GM19351 (cell line): ENCODE data around the gene NCF1.
"Not testable (repeated sequence)": the region's sequence is repeated elsewhere in the genome, so short reads cannot be mapped to it uniquely, and the experiment has no call there.

Source experiments
- ATAC-seq: cut with Tn5 transposase; IDR thresholded peaks from one replicate; pipeline ENCODE4 v1.9.1; 2021; ENCODE audit warnings: mild to moderate bottlenecking, moderate library complexity; ENCODE audit not compliant: unreplicated experiment

NCF1 gene

DNA sequence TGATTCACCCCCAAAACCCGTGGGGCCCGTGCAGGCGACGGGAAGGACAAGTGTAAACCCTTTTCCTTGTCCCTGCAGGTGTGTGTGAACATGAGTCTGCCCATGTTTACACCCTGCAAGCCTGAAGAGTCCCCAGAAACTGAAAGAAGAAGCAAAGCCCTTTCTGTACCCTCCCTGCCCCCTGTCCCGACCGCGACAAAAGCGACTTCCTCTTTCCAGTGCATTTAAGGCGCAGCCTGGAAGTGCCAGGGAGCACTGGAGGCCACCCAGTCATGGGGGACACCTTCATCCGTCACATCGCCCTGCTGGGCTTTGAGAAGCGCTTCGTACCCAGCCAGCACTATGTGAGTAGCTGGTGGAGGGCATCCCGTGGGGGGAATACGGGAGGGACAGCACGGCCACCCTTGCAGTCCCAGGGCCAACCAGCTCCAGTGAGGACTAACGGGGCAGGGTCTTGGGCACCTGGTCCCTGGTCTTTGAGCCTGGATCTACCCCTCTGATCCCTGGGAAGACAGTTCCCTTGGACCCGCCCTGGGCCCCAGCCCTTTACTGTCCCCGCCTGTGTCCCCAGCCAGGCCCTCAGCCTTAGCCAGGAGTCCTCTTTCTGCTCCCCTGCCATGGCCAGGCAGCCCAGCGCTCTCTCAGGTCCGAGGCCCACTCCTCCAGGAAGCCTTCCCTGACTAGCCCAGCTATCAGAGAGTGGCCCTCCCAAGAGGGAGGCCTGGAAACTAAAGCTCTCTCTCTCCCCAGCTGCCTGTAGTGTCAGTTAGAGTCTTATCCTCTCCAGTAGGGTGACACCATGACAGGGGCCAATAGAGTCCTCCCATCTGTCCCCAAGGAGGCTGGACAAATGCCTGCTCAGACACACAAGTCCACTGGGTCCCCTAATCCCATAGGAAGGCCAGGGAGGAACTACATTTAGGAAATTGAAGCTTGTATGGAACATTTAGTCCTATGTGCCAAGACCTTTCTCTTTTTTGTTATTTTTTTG, at the start of gene NCF1:
Gene NCF1 (plus strand): TSS at position 252 of the 991 bp plus-strand sequence. CDS start 21 bp downstream, at position 273.
- ATAC-seq: peak; percentile 84

DNA sequence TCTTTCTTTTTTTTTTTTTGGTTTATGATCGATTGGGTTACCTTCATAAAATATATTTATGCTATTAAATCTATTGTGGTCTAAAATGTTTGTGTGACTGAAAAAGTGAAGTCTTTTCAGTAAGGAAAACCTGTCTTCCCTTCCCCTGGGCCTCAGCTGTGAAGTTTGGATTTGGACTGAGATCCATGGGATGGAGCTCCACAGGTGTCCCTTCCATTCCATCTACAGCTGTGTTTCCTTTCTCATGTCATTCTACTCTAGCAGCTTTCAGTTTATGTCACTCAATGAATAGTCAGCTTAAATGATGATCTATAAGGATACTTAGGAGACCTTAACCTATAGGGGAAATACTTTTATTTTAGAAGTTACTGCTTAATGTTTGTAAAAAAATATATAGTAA, 48.0 kb upstream of the NCF1 start:
- ATAC-seq: no peak

DNA sequence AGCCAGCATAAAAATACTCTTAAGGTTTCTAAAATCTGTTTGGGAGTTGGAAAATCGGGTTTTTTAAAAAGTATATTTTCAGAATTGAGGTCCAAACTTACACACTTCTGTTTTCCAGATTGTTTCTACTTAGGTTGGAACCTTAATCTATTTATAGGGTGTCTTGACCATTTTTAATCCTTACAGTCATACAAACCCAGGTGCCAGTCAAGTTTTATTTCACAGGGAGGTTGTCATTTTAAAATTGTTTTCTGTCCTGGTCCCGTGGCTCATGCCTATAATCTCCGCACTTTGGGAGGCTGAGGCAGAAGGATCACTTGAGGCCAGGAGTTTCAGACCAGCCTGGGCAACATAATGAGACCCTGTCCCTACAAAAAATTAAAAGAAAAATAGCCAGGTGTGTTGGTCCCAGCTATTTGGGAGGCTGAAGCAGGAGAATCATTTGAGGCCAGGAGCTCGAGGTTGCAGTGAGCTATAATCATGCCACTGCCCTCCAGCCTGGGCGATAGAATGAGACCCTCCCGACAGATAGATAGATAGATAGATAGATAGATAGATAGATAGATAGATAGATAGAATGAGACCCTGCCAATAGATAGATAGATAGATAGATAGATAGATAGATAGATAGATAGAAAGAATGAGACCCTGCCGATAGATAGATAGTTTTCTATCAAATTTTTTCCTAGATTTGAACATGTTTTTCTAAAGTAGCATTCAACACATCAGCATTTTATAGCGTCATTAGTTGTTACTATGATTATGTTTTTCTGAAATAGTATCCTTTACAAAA, 47.3 kb upstream of the NCF1 start:
- no peak for ATAC-seq

DNA sequence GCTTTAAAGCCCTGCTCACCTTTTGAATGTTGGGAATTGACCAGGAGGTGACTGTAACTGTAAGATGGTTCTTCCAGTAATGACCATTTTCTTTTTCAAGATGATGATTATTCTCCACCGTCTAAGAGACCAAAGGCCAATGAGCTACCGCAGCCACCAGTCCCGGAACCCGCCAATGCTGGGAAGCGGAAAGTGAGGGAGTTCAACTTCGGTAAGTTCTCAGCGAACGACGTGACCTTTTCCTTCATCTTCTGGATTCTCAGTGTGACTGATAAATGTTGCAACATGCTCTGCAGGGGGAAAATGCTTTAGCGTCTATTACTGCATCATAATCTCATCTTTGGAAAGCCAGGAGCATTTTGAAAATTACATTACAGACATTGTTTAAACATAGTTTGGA, 45.1 kb upstream of the NCF1 start:
- ATAC-seq: not testable (repeated sequence)

- ATAC-seq: not testable (repeated sequence)
These were observed 43.6 kb upstream of the NCF1 start for GRCh38 chr7:74730186-74730585.

- not testable (repeated sequence) for ATAC-seq
These were observed 33.7 kb upstream of the NCF1 start for GRCh38 chr7:74739974-74740703.

DNA sequence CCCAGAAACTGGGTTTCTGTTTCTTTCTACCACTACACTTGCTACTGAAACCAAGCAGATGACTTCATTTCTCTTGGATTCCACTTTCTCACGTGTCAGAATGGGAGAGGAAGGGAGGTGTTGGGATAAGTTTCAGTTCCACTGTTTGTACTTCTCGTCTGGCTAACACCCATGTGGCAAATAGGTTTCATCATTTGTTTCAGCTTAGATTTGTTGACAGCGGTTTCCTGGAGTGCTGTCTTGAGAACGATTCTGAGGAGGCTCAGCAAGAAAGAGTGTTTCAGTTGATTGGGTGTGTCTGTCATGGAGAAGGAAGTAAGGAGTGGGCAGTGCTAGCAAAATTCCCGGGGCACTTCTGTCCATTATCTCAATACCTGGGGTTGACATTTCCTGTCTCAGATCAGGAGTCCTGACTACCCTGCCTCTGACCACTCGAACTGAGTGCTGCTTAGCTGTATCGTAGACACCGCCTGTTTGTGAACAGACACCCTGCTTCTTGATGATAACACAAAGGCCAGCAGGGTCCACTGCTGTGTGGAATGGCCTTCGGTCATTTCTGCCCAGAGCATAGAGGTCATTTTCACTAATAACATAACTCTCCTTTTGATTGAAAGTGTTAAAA, 29.8 kb upstream of the NCF1 start:
- not testable (repeated sequence) for ATAC-seq

DNA sequence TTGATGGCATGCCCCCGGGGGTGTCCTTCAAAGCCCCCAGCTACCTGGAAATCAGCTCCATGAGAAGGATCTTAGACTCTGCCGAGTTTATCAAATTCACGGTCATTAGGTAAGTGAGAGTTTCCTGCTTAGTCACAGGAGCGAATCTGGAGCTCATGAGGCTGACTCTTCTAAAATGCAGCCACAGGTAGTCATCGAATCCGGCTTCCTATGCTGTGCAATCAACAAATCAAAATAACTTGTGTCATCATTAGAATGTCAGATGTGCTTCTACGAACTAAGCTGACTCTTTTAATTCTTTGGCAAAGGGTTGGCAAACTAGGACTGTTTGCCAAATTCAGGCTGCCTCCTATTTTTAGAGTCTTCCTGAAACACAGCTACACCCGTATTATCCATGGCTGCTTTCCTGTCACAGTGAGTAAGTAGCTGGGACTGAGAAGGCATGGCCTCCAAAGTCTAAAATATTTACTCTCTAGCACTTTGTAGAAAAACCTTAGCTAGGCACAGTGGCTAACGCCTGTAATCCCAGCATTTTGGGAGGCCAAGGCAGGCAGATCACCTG, 19.8 kb upstream of the NCF1 start:
- not testable (repeated sequence) for ATAC-seq

- not testable (repeated sequence) for ATAC-seq
These were observed 17.1 kb upstream of the NCF1 start for GRCh38 chr7:74756673-74757072.

DNA sequence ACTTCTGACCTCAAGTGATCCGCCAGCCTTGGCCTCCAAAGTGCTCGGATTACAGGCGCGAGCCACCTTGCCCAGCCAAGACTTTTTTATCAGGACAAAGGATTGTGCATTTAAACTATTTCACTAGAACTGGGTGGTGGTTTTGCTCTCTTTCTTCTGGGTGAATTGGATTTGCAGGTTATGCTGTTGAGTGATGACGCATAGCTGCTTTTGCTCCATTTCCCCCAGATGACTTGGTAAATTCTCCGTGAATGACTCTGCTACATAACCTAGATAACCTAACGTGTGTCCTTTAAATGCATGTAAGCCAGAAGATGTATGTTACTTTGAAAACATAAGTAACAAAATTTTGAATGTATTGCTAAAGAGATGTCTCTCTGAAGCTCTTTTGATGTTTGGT, 15.5 kb upstream of the NCF1 start:
- ATAC-seq: not testable (repeated sequence)

DNA sequence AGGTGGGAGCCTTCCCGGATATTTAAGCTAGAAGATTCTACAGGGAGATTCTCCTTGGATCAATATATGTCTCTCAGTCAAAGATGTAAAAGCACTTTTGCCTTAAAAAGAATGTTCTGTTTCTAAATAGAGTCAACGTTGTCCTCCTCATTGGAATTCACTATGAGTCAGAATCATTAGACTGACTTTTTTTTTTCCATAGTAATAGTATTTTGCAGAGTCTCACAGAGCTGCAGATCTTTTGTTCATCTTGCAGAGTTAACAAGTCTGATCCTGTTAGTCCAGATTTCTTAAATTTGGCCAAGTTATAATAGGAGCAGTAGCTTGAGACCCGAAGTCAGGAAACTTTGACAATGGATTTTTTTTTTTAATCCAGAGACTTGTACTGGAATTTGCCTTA, 14.8 kb upstream of the NCF1 start:
- not testable (repeated sequence) for ATAC-seq

DNA sequence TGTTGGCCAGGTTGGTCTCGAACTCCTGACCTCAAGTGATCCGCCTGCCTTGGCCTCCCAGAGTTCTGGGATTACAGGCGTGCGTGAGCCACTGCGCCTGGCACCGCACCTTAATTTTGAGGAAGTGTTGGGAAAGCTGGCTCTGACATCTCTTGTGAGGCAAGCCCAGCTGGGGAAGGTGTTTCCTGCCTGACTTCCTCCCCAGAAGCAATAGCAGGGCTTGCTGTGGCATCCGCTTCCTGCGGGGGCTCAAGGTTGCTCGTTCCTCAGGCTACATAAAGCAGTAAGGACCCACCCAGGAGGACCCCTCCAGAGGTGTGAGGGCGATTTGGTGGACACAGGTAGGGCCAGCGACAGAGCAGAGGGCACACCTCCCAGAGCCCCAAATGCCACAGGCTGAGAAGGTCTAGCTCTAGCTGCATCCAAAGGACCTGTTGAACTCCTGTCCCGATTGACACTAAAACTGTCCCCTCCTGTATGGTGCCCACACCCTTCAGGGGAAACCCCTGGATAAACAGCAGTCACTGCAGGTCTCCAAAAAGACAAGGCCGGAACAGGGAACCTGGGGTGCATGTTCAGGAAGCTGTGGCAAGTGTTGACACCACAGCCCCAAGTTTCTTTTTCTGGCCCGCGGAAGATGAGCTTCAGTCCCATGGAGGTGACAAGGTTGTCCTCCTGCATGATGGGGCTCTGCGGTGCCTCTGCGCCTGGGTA, 8.4 kb upstream of the NCF1 start:
- ATAC-seq: not testable (repeated sequence)

DNA sequence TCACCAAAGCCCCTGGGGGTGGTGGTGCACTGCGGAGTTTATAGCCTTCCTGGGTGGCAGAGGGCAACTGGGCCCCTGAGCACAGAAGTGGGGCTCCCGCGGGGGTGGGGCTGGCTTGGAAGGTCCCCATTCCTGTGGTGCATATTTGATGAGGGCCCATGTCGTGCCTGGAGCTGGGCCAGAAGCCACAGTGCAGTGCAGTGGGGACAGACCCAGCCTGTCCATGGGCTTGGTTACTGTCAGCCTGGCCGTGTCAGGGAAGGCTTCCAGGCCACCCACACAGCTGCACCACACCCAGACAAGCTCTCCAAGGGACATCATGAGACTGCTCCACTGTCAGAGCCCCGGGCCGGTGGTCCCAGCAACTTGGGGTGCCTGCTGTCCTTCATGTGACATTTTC, 7.3 kb upstream of the NCF1 start:
- peak; percentile 40 for ATAC-seq

GRCh38 chr7:74766991-74767390, 6.8 kb upstream of the NCF1 start:
- not testable (repeated sequence) for ATAC-seq

GRCh38 chr7:74770062-74770461, 3.7 kb upstream of the NCF1 start:
- ATAC-seq: not testable (repeated sequence)

- ATAC-seq: not testable (repeated sequence)
These were observed 1.7 kb upstream of the NCF1 start for GRCh38 chr7:74772093-74772492.

DNA sequence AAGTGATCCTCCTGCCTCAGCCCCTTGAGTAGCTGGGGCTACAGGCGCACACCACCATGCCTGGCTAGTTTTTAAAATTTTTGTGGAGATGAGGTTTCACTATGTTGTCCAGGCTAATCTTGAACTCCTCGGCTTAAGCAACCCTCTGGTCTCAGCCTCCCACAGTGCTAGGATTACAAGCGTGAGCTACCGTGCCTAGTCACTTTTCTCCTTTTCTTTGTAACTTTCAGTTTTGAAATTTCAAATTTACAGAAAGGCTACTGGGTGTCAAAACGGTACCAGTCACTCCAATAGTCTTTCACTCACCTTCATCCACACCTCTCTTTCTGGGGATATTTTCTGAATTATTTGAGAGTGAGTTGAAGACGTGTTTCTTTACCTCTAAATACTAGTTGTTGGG, 1.3 kb downstream of the NCF1 start:
- ATAC-seq: peak; percentile 35

GRCh38 chr7:74779053-74779452, 5.2 kb downstream of the NCF1 start:
- not testable (repeated sequence) for ATAC-seq

DNA sequence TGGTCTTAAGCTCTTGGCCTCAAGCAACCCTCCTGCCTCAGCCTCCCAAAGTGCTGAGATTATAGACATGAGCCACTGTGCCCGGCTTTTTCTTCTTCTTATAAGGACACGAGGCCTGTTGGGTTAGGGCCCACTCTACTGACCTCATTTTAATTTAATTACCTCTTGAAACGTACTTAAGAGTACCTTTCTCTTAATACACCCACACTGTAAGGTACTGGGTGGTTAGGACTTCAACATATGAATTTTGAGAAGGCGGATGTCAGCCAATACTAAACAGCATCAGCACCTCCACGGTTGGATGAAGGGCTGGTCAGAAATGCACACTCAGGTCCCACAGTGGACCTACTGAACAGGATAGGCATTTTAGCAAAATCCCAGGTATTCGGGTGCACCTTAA, 7.9 kb downstream of the NCF1 start:
- not testable (repeated sequence) for ATAC-seq
